CD14-positive monocyte (primary cell): ENCODE data around the gene PYROXD2. TPM values are rescaled to one million over a fixed set of nuclear protein-coding genes. Genes with fewer than 3 reads are reported as not detected.

Experiments used
- DNase-seq, 3 donors: peaks; one replicate each; pipeline ENCODE4 v3.0.0-alpha.2; 2011 to 2022
- H2AFZ ChIP-seq: 2 replicates; pipeline ENCODE4 v1.6.0; 2012; ENCODE audit warnings: mild to moderate bottlenecking, low read depth, low read length, inconsistent platforms; ENCODE audit not compliant: insufficient read depth, poor library complexity, severe bottlenecking
- H3K27ac ChIP-seq, 2 donors: 1 replicate in 1 of 2; 2 replicates in 1 of 2; pipeline ENCODE4 v1.5.1; 2012 to 2013; ENCODE audit warnings: low read length in 2 of 2, control low read depth in 1 of 2, inconsistent platforms in 1 of 2, low read depth in 1 of 2, mild to moderate bottlenecking in 1 of 2
- H3K27me3 ChIP-seq, 2 donors: one replicate each; pipeline versions ENCODE4 v1.6.0 to v1.6.1; 2011 to 2013; ENCODE audit warnings: low read length in 2 of 2; ENCODE audit not compliant: control insufficient read depth in 2 of 2, insufficient read depth in 2 of 2
- H3K36me3 ChIP-seq, 2 donors: replicated peaks in 1 of 2; 1 replicate in 1 of 2; 2 replicates in 1 of 2; pipeline versions ENCODE4 v1.5.1 to v1.6.1; 2012 to 2013; ENCODE audit warnings: low read length in 2 of 2, control low read depth in 1 of 2, inconsistent platforms in 1 of 2, mild to moderate bottlenecking in 1 of 2; ENCODE audit not compliant: insufficient read depth in 2 of 2, control insufficient read depth in 1 of 2
- H3K4me1 ChIP-seq, 2 donors: 1 replicate in 1 of 2; 2 replicates in 1 of 2; pipeline versions ENCODE4 v1.5.1 to v1.6.1; 2012 to 2013; ENCODE audit warnings: low read length in 2 of 2, control low read depth in 1 of 2, inconsistent platforms in 1 of 2, mild to moderate bottlenecking in 1 of 2, moderate library complexity in 1 of 2; ENCODE audit not compliant: insufficient read depth in 2 of 2, control insufficient read depth in 1 of 2
- H3K4me2 ChIP-seq: replicated peaks from 2 replicates; pipeline ENCODE3; 2012; ENCODE audit warnings: low read length, moderate library complexity, mild to moderate bottlenecking; ENCODE audit not compliant: poor library complexity, severe bottlenecking; ENCODE audit errors: extremely low read depth
- H3K4me3 ChIP-seq, 3 experiments: fragments of 200-600 bp in 1 of 3; sonication (generic) in 1 of 3; replicated peaks in 1 of 3; 1 replicate in 2 of 3; 2 replicates in 1 of 3; pipeline ENCODE4 v1.5.1; 2011 to 2013; ENCODE audit warnings: low read length in 3 of 3, mild to moderate bottlenecking in 3 of 3, control low read depth in 2 of 3, low read depth in 2 of 3, inconsistent platforms in 1 of 3, moderate library complexity in 1 of 3
- H3K79me2 ChIP-seq: 2 replicates; pipeline ENCODE4 v1.6.0; 2012; ENCODE audit warnings: mild to moderate bottlenecking, control low read depth, inconsistent platforms, low read length, moderate library complexity; ENCODE audit not compliant: insufficient read depth
- H3K9ac ChIP-seq: 2 replicates; pipeline ENCODE4 v1.6.0; 2017; ENCODE audit warnings: low read length, mild to moderate bottlenecking; ENCODE audit not compliant: insufficient read depth, poor library complexity, severe bottlenecking
- H3K9me3 ChIP-seq, 2 donors: replicated peaks in 1 of 2; 1 replicate in 1 of 2; 2 replicates in 1 of 2; pipeline versions ENCODE4 v1.5.1 to v1.6.1; 2012 to 2013; ENCODE audit warnings: low read length in 2 of 2, control low read depth in 1 of 2; ENCODE audit not compliant: control insufficient read depth in 1 of 2, insufficient read depth in 1 of 2
- H4K20me1 ChIP-seq: 2 replicates; pipeline ENCODE4 v1.6.0; 2012; ENCODE audit warnings: mild to moderate bottlenecking, low read length, control low read depth, moderate library complexity; ENCODE audit not compliant: insufficient read depth
- H3K27ac Mint-ChIP-seq, 7 donors: one replicate each; pipeline ENCODE4 v1.8.0; 2020; ENCODE audit warnings: mild to moderate bottlenecking in 7 of 7, mixed read lengths in 7 of 7, moderate library complexity in 6 of 7, inconsistent platforms in 2 of 7
- H3K27me3 Mint-ChIP-seq, 3 donors: one replicate each; pipeline ENCODE4 v1.8.0; 2021 to 2022; ENCODE audit warnings: low read depth in 3 of 3, mild to moderate bottlenecking in 3 of 3, mixed read lengths in 3 of 3, moderate library complexity in 3 of 3, inconsistent platforms in 1 of 3
- H3K36me3 Mint-ChIP-seq, 2 donors: one replicate each; pipeline ENCODE4 v1.8.0; 2020; ENCODE audit warnings: mixed read lengths in 2 of 2, inconsistent platforms in 1 of 2, mild to moderate bottlenecking in 1 of 2
- H3K4me1 Mint-ChIP-seq: one replicate; pipeline ENCODE4 v1.8.0; 2020; ENCODE audit warnings: mild to moderate bottlenecking, mixed read lengths
- H3K4me3 Mint-ChIP-seq, 2 donors: one replicate each; pipeline ENCODE4 v1.8.0; 2020; ENCODE audit warnings: mild to moderate bottlenecking in 2 of 2, mixed read lengths in 2 of 2, moderate library complexity in 1 of 2
- H3K9me3 Mint-ChIP-seq, 7 donors: one replicate each; pipeline ENCODE4 v1.8.0; 2020 to 2022; ENCODE audit warnings: mixed read lengths in 7 of 7, mild to moderate bottlenecking in 6 of 7, moderate library complexity in 6 of 7, inconsistent platforms in 2 of 7
- WGBS: methylation state at CpG from one replicate; pipeline ENCODE4 v1.1.5; 2013; ENCODE audit warnings: missing lambda C conversion rate; ENCODE audit not compliant: insufficient coverage; 5-methylcytosine and 5-hydroxymethylcytosine counted together
- intact Hi-C, 2 donors: fragments of 100-400 bp; cut with micrococcal nuclease; formaldehyde crosslinking; loops; one replicate each; pipeline versions ENCODE4 v1.15.0 to v1.15.1; 2023
- polyA plus RNA-seq, 3 donors: library from polyadenylated mRNA; depleted of rRNA in 1 of 3; unstranded in 2 of 3; stranded (reverse) in 1 of 3; fragments of 300-500 nt in 2 of 3; fragments of >200 nt in 1 of 3; fragmentation: Illumina TruSeq in 2 of 3; gene quantifications; 1 replicate in 2 of 3; 2 replicates in 1 of 3; pipeline ENCODE4 v1.2.3, GENCODE V29; 2012 to 2021
- TF ChIP-seq, protein P1 (sequence below): fragments of 200-600 bp; IDR thresholded peaks from one replicate; pipeline ENCODE4 v1.8.0; 2022; ENCODE audit warnings: antibody characterized with exemption, mild to moderate bottlenecking

PYROXD2 gene
- polyA plus RNA-seq, 3 donors = 0.27 to 21.6 (median 1.00) TPM

DNA sequence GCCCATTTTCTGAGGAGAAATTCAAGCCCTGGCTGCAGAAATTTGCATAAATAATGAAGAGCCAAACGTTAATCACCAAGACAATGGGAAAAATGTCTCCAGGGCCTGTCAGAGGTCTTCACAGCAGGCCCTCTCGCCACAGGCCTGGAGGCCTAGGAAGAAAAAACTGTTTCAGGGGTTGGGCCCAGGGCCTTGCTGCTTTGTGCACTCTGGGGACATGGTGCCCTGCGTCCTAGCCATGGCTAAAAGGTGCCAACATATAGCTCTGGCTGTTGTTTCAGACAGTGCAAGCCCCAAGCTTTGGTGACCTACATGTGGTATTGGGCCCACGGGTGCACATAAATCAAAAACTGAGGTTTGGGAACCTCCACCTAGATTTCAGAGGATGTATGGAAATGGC is 23.7 kb upstream of the PYROXD2 start:
- TF ChIP-seq, protein P1, sequence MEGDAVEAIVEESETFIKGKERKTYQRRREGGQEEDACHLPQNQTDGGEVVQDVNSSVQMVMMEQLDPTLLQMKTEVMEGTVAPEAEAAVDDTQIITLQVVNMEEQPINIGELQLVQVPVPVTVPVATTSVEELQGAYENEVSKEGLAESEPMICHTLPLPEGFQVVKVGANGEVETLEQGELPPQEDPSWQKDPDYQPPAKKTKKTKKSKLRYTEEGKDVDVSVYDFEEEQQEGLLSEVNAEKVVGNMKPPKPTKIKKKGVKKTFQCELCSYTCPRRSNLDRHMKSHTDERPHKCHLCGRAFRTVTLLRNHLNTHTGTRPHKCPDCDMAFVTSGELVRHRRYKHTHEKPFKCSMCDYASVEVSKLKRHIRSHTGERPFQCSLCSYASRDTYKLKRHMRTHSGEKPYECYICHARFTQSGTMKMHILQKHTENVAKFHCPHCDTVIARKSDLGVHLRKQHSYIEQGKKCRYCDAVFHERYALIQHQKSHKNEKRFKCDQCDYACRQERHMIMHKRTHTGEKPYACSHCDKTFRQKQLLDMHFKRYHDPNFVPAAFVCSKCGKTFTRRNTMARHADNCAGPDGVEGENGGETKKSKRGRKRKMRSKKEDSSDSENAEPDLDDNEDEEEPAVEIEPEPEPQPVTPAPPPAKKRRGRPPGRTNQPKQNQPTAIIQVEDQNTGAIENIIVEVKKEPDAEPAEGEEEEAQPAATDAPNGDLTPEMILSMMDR = no peak
- H3K79me2 ChIP-seq = peaks cover 25% of the 10 kb centered on the region
- no peak overlapping the region for H3K4me2 ChIP-seq
- intact Hi-C loops = no loop called here
- DNase-seq = no peak
- WGBS = 100% methylated on average over 4 of the region's 4 CpGs
- peaks cover 64 to 100% of the 10 kb centered on the region in 2 donors for H3K36me3 ChIP-seq
- H3K4me1 ChIP-seq = no peaks in the 10 kb centered on the region
- H3K9me3 ChIP-seq = peaks cover 0 to 5% of the 10 kb centered on the region in 2 donors
- H3K4me3 Mint-ChIP-seq = no peak overlapping the region
- H3K27ac ChIP-seq = no peak overlapping the region
- H3K27me3 ChIP-seq = no peaks in the 10 kb centered on the region
- peaks cover 79% of the 10 kb centered on the region for H4K20me1 ChIP-seq
- H3K9ac ChIP-seq = no peak overlapping the region
- H3K9me3 Mint-ChIP-seq = peaks cover 2 to 11% (median 7%) of the 10 kb centered on the region in 7 donors
- peaks cover 86 to 93% of the 10 kb centered on the region in 2 donors for H3K36me3 Mint-ChIP-seq
- H2AFZ ChIP-seq = no peak overlapping the region
- no peaks in the 10 kb centered on the region for H3K27me3 Mint-ChIP-seq
- H3K4me3 ChIP-seq = no peak overlapping the region
- no peak overlapping the region for H3K27ac Mint-ChIP-seq
- peaks cover 20% of the 10 kb centered on the region for H3K4me1 Mint-ChIP-seq

DNA sequence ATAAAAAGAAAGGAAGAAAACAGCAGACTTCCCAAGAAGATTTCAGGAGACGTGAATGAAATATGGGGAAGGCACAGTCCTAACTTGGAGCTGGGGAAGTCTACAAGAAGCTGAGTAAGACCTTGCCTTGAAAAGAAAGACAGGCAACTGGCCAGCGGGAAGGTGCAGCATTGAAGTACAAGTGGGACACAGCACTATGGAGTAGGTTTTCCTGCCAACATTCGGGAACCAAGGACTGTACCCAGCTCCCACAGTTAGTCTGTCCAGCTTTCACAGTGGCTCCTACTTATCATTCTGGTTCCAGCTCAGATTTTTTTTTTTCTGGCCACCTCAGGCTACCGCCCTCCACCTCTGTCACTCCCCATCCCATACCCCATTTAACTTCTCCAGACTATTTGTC is 21.7 kb upstream of the PYROXD2 start:
- Mint-ChIP-seq H3K9me3 (peaks cover 2 to 14% (median 3%) of the 10 kb centered on the region in 7 donors), H3K27ac (peak overlapping the region in 1 of 7 donors; percentile 78), H3K27me3 (no peaks in the 10 kb centered on the region), H3K4me1 (peaks cover 9% of the 10 kb centered on the region), H3K4me3 (no peak overlapping the region), H3K36me3 (peaks cover 82 to 93% of the 10 kb centered on the region in 2 donors)
- H2AFZ ChIP-seq = no peak overlapping the region
- intact Hi-C loops = no loop called here
- no peaks in the 10 kb centered on the region for H3K4me1 ChIP-seq
- no peak overlapping the region for H3K4me2 ChIP-seq
- no peak overlapping the region for H3K9ac ChIP-seq
- 98% methylated on average over 4 of the region's 4 CpGs for WGBS
- TF ChIP-seq, protein P1 = no peak
- DNase-seq = no peak
- peaks cover 0 to 6% of the 10 kb centered on the region in 2 donors for H3K9me3 ChIP-seq
- peaks cover 65 to 100% of the 10 kb centered on the region in 2 donors for H3K36me3 ChIP-seq
- no peaks in the 10 kb centered on the region for H3K27me3 ChIP-seq
- H3K79me2 ChIP-seq = peaks cover 10% of the 10 kb centered on the region
- H4K20me1 ChIP-seq = peaks cover 59% of the 10 kb centered on the region
- no peak overlapping the region for H3K4me3 ChIP-seq
- no peak overlapping the region for H3K27ac ChIP-seq
